Fibroblast of pulmonary artery (primary cell): Measurements from ENCODE around the gene PRDM16.

Experiments used
- DNase-seq: peaks from one replicate; pipeline ENCODE4 v3.0.0-alpha.2; 2010; ENCODE audit warnings: low read depth
- H3K4me3 ChIP-seq: replicated peaks from 2 replicates; pipeline ENCODE4 v1.5.1; 2011; ENCODE audit warnings: low read depth, mild to moderate bottlenecking, control low read depth, low read length, moderate library complexity
- CTCF ChIP-seq: IDR thresholded peaks from 2 replicates; pipeline ENCODE4 v1.5.1; 2011; ENCODE audit warnings: mild to moderate bottlenecking, control low read depth, low read length, inconsistent platforms; ENCODE audit errors: missing control alignments

Gene PRDM16

DNA sequence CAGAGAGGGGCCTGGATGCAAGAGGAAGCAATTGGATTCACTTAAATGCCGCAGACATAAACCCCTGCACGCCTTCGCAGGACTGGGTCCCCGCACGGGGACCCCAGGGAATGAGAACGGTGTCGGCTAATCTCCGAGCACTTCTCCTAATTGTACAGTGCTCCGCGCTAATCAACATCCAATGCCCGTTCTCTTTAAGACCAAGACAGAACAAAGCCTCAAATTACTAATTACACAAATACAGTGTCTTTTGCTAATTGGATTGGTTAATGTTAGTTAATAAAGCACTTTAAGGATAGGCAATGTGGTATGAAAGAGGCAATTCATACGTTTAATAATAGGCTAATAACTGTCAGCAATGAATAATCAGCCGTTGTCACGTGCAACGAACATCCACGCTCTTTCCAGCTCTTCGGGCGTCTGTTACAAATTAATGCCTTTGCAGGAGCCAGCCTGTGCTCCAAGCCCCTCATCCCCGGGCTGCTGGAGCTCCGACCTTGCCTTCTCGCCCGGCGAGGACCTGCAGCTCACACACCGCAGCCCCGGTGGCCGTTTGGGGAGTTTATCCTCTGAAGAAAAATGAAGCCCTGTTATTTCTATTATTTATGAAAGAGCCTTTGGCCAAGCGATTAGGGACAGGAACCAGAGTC, 157.8 kb downstream of the PRDM16 start:
- no peak overlapping the region for H3K4me3 ChIP-seq
- TF ChIP-seq CTCF: no peak
- DNase-seq: no peak

DNA sequence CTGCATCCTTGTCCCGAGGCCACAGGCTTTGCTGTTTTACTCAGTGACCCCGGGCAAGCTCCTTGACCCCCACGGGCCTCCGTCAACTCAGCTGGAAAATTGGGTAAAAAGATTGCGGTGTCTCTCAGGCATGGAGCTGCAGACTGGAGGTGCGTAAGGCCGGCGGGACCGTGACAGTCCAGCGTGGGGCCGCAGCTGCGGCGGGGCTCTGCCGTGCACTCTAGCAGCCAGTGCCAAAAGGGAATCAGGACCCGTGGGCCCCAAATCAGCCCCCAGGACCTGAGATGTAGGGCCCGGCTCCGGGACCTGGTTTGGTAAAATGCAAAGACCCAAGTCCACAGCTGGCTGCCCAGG, 158.3 kb downstream of the PRDM16 start:
- TF ChIP-seq CTCF: no peak
- DNase-seq: no peak
- H3K4me3 ChIP-seq: no peak overlapping the region

- no peak for TF ChIP-seq CTCF
- no peak overlapping the region for H3K4me3 ChIP-seq
- no peak for DNase-seq
These were observed 158.9 kb downstream of the PRDM16 start for GRCh38 chr1:3227893-3228292.

DNA sequence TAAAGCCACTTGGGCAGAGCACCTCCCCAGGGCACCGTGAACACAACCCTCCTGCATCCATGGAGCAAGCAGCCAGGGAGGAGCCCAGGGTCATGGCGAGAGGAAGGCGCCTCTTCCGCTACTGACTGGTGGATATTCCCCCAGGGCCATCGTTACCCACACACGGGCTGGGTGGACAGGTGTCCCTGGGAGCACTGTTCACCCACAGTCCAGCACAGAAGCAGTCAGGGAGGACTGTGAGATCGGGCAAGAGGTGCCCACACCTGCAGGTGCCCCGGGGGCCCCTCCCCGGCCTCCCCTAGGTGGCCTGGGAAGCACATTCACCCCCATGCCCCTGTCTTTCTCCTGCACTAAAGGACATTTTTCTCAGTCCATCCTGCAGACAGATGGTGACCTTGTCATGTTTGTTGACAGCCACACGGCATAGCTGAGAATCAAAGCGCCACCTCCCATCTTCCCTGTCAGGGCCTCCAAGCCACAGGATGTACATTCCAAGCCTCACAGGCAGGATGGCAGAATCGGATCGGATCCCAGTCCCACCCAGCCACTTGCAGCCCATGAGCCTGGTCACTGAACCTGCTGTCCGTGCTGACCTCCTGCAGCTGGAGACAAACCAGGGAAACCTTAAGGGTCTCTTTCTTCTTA, 160.2 kb downstream of the PRDM16 start:
- DNase-seq: no peak
- no peak overlapping the region for H3K4me3 ChIP-seq
- TF ChIP-seq CTCF: no peak

DNA sequence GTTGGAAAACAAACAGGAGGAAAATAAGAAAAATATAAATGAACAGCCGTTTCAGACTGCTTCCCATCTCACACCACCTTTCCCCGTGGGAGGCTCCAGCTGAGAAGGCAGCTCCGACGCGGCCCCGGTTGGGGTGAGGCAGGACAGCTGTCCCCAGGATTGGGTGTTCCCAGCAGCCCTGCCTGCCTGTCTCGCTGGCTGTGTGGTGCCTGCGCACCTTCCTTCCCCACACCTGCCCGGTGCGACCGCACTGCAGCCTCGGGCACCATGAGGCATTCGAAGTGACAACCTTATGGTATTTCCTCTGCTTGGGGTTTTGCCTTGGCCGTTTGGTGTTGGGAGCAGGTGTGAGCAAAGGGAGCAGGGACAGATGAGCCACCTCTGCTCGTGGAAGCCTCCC, 161.6 kb downstream of the PRDM16 start:
- H3K4me3 ChIP-seq: no peak overlapping the region
- no peak for TF ChIP-seq CTCF
- no peak for DNase-seq

GRCh38 chr1:3231245-3231644, 162.2 kb downstream of the PRDM16 start:
- no peak for DNase-seq
- H3K4me3 ChIP-seq: no peak overlapping the region
- no peak for TF ChIP-seq CTCF

DNA sequence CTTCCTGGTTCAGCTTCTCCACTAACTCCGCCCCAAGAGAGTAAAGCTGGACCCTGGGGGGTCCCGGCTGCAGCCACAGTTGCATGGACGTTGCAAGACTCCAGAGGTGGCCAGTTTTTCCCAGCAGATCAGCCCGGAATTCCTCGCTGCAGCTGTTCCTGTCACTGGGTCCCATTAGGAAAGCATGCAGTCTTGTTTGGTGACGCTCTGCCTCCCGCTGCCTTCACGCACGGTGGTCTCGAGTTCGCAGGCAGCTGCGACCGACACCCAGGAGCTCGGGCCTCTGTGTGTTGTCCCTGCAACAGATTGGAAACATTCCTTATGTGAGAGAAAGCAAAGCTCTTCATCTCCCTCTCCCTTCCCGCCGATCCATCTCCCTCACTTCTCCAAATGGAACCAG, 162.8 kb downstream of the PRDM16 start:
- H3K4me3 ChIP-seq: no peak overlapping the region
- TF ChIP-seq CTCF: no peak
- no peak for DNase-seq
